DOHH2 (cell line): Measurements from ENCODE around the gene PIM1.
"Not testable (repeated sequence)": the region's sequence is repeated elsewhere in the genome, so short reads cannot be mapped to it uniquely, and the experiment has no call there.

Experiments used
- H3F3A ChIP-seq: fragments of 200-600 bp; sonication (generic), shearing (Covaris generic); 2 replicates; pipeline ENCODE4 v1.6.0; 2016; ENCODE audit warnings: antibody characterized with exemption, mild to moderate bottlenecking; ENCODE audit not compliant: control insufficient read depth, insufficient read depth
- H3K27ac ChIP-seq: fragments of 200-600 bp; sonication (generic); 2 replicates; pipeline ENCODE4 v1.5.1; 2014; ENCODE audit warnings: low read depth, mild to moderate bottlenecking, low read length, moderate library complexity
- H3K27me3 ChIP-seq: fragments of 200-600 bp; sonication (generic); 2 replicates; pipeline ENCODE4 v1.6.1; 2014; ENCODE audit warnings: mild to moderate bottlenecking, low read length, mixed read lengths; ENCODE audit not compliant: control insufficient read depth
- H3K36me3 ChIP-seq: fragments of 200-600 bp; sonication (generic); 2 replicates; pipeline ENCODE4 v1.6.1; 2014; ENCODE audit warnings: mild to moderate bottlenecking, low read length, moderate library complexity, mixed read lengths; ENCODE audit not compliant: control insufficient read depth
- H3K4me1 ChIP-seq: fragments of 200-600 bp; sonication (generic); 2 replicates; pipeline ENCODE4 v1.6.1; 2014; ENCODE audit warnings: mild to moderate bottlenecking, low read length, mixed read lengths; ENCODE audit not compliant: control insufficient read depth
- H3K4me2 ChIP-seq: fragments of 200-600 bp; sonication (generic); 2 replicates; pipeline ENCODE4 v1.6.0; 2014; ENCODE audit warnings: mild to moderate bottlenecking, low read length, moderate library complexity
- H3K4me3 ChIP-seq: fragments of 200-600 bp; sonication (generic); 2 replicates; pipeline ENCODE4 v1.5.1; 2014; ENCODE audit warnings: mild to moderate bottlenecking, low read length, mixed read lengths
- H3K79me2 ChIP-seq: fragments of 200-600 bp; sonication (generic); 2 replicates; pipeline ENCODE4 v1.6.1; 2014; ENCODE audit warnings: mild to moderate bottlenecking, low read length, mixed read lengths; ENCODE audit not compliant: control insufficient read depth
- H3K9me2 ChIP-seq: fragments of 200-600 bp; sonication (generic); replicated peaks from 2 replicates; pipeline ENCODE4 v1.6.1; 2014; ENCODE audit warnings: mild to moderate bottlenecking, low read length, mixed read lengths; ENCODE audit not compliant: control insufficient read depth
- H3K9me3 ChIP-seq: fragments of 200-600 bp; sonication (generic); 2 replicates; pipeline ENCODE4 v1.6.1; 2014; ENCODE audit warnings: antibody characterized with exemption, low read length, mixed read lengths; ENCODE audit not compliant: control insufficient read depth, insufficient read depth
- H4K20me1 ChIP-seq: fragments of 200-600 bp; sonication (generic); 2 replicates; pipeline ENCODE4 v1.6.0; 2014; ENCODE audit warnings: low read depth, mild to moderate bottlenecking, antibody characterized with exemption, low read length, moderate library complexity; ENCODE audit not compliant: control insufficient read depth, insufficient read depth
- CTCF ChIP-seq: fragments of 200-600 bp; sonication (generic); IDR thresholded peaks from one replicate; pipeline ENCODE4 v1.5.1; 2014; ENCODE audit warnings: antibody characterized with exemption, mild to moderate bottlenecking, low read depth, low read length; ENCODE audit not compliant: poor library complexity, severe bottlenecking
- EZH2phosphoT487 ChIP-seq: fragments of 200-600 bp; sonication (generic); IDR thresholded peaks from 2 replicates; pipeline ENCODE4 v1.6.1; 2017; ENCODE audit warnings: borderline replicate concordance, mild to moderate bottlenecking, antibody characterized with exemption, low read length, moderate library complexity, mixed read lengths

The PIM1 gene

GRCh38 chr6:37192666-37193065 lies 22.7 kb downstream of the PIM1 start:
- H4K20me1 ChIP-seq, result no peaks in the 10 kb centered on the region
- H3K27me3 ChIP-seq, result no peaks in the 10 kb centered on the region
- H3K4me1 ChIP-seq, result no peaks in the 10 kb centered on the region
- H3K36me3 ChIP-seq, result no peaks in the 10 kb centered on the region
- H3K4me3 ChIP-seq, result no peak overlapping the region
- H3K9me3 ChIP-seq, result no peaks in the 10 kb centered on the region
- no peaks in the 10 kb centered on the region for H3F3A ChIP-seq
- no peak overlapping the region for H3K4me2 ChIP-seq
- H3K79me2 ChIP-seq, result no peaks in the 10 kb centered on the region
- no peaks in the 10 kb centered on the region for H3K9me2 ChIP-seq
- no peak overlapping the region for H3K27ac ChIP-seq
- TF ChIP-seq CTCF (no peak), EZH2phosphoT487 (no peak)

DNA sequence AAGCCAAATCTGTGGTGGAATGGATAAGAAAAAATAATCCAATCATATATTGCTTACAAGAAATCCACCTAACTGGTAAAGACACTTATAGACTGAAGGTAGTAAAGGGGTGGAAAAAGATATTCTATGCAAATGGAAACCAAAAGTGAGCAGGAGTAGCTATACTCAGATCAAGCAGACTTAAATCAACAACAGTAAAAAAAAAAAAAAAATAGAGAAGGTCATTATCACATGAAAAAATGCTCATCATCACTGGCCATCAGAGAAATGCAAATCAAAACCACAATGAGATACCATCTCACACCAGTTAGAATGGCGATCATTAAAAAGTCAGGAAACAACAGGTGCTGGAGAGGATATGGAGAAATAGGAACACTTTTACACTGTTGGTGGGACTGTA lies 24.9 kb downstream of the PIM1 start:
- H3K27me3 ChIP-seq, H3K4me3 ChIP-seq, H3K4me2 ChIP-seq, H3K4me1 ChIP-seq, H3K9me2 ChIP-seq, H3K36me3 ChIP-seq, H3K79me2 ChIP-seq, H4K20me1 ChIP-seq, H3K9me3 ChIP-seq, H3K27ac ChIP-seq, H3F3A ChIP-seq: not testable (repeated sequence)

- H3K36me3 ChIP-seq, H3F3A ChIP-seq, H3K27ac ChIP-seq, H3K4me3 ChIP-seq, H3K4me1 ChIP-seq, H4K20me1 ChIP-seq, H3K9me3 ChIP-seq, H3K4me2 ChIP-seq, H3K79me2 ChIP-seq, H3K9me2 ChIP-seq: not testable (repeated sequence)
- H3K27me3 ChIP-seq, result peaks cover 10% of the 10 kb centered on the region; the same call in 1 of the 2 replicates
Observed at GRCh38 chr6:37196451-37196850, 26.5 kb downstream of the PIM1 start.

DNA sequence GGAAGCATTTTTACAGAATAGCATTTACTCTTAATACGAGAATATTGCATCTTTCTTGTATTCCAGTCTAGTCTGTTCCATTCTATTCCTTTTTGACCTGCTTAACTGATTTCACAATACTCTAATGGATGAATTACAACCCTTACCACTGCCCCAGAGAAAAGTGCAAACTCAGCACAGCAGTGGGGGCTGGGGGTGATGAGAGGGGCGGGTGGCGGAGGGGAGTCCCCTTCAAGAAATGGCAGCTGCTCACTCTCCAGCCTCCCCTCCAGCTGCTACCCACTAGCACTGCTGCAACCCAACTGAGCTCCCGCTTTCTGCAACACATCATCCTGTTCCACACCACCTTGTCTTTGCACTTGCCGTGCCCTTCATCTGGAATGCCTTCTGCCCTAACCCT lies 30.1 kb downstream of the PIM1 start:
- Histone ChIP-seq H3K4me1 (peaks cover 6% of the 10 kb centered on the region), H4K20me1 (no peaks in the 10 kb centered on the region), H3F3A (no peaks in the 10 kb centered on the region), H3K4me2 (no peak overlapping the region), H3K9me2 (no peaks in the 10 kb centered on the region), H3K9me3 (no peaks in the 10 kb centered on the region), H3K36me3 (no peaks in the 10 kb centered on the region), H3K4me3 (no peak overlapping the region), H3K79me2 (no peaks in the 10 kb centered on the region), H3K27me3 (peaks cover 13% of the 10 kb centered on the region; the same call in 1 of the 2 replicates), H3K27ac (no peak overlapping the region)
- TF ChIP-seq EZH2phosphoT487 (no peak), CTCF (no peak)
